ENCODE results near the gene KCNQ1OT1. TPM values are rescaled to one million over a fixed set of nuclear protein-coding genes. Genes with fewer than 3 reads are reported as not detected.
A peak's percentile ranks its signal among the peaks of the same experiment; 100 is the strongest.

Gene KCNQ1OT1
- total RNA-seq, 1 donor from 2014 or later, result 3.9 TPM

DNA sequence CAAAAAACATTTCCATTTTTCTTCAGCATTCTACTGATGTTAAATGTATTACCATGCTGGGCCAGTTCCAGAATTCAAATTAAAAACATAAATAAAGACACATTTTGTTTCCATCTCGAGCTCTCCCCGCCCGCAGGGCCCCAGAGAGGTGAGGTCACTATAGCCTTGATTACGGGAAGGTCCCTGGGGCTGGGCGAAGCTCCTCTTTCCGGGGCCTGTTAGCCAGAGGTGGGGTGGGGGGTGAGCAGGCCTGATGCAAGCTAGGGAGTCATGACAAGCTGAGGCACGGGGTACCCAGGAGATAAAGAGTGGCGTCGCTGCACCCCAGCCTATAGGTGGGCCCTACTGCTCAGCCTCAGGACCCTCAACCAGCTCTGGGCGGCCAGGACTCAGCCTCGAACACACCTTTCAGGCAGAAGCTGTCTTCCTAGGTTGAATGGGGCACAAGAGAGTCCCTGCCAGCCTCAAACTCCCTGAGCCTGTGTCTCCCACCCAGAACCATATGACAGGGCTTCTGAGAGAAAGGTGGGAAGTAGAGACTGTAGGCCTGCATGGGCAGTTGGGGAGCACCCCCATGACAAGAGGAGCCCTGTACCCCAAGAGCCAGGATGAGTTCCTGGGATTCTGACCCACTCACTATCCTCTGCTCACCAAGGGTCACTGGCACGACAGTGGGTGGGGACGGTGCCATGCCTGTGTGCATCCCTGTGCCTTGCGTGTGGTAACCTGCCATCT lies 34.8 kb downstream of the KCNQ1OT1 start:
- Mint-ChIP-seq H3K27ac (ENCODE audit: unreplicated experiment) (no peak overlapping the region), H3K9me3 (ENCODE audit: unreplicated experiment) (peaks cover 16% of the 10 kb centered on the region), H3K36me3 (ENCODE audit: unreplicated experiment) (peaks cover 23% of the 10 kb centered on the region), H3K4me1 (ENCODE audit: unreplicated experiment) (no peaks in the 10 kb centered on the region), H3K27me3 (ENCODE audit: unreplicated experiment) (no peaks in the 10 kb centered on the region), H3K4me3 (ENCODE audit: unreplicated experiment) (no peak overlapping the region)
- peak; percentile 75 for DNase-seq (ENCODE audit: extremely low spot score, unreplicated experiment)
- TF ChIP-seq CTCF (IDR thresholded peaks at IDR 0.05), result no peak

- Mint-ChIP-seq H3K9me3 (ENCODE audit: unreplicated experiment) (peaks cover 19% of the 10 kb centered on the region), H3K36me3 (ENCODE audit: unreplicated experiment) (peaks cover 24% of the 10 kb centered on the region)
- DNase-seq (ENCODE audit: extremely low spot score, unreplicated experiment), result peak; percentile 80
Measured at GRCh38 chr11:2664376-2664775, 35.4 kb downstream of the KCNQ1OT1 start.

GRCh38 chr11:2663915-2664314 lies 35.9 kb downstream of the KCNQ1OT1 start:
- Mint-ChIP-seq H3K27ac (ENCODE audit: unreplicated experiment) (no peak overlapping the region), H3K27me3 (ENCODE audit: unreplicated experiment) (peaks cover 4% of the 10 kb centered on the region), H3K36me3 (ENCODE audit: unreplicated experiment) (peaks cover 27% of the 10 kb centered on the region), H3K9me3 (ENCODE audit: unreplicated experiment) (peaks cover 19% of the 10 kb centered on the region), H3K4me3 (ENCODE audit: unreplicated experiment) (no peak overlapping the region), H3K4me1 (ENCODE audit: unreplicated experiment) (no peaks in the 10 kb centered on the region)
- TF ChIP-seq CTCF (IDR thresholded peaks at IDR 0.05), result no peak
- peak; percentile 48 for DNase-seq (ENCODE audit: extremely low spot score, unreplicated experiment)

More at GRCh38 chr11:2664376-2664775, 35.4 kb downstream of the KCNQ1OT1 start:
- Mint-ChIP-seq H3K4me1 (ENCODE audit: unreplicated experiment) (no peaks in the 10 kb centered on the region), H3K4me3 (ENCODE audit: unreplicated experiment) (no peak overlapping the region), H3K27ac (ENCODE audit: unreplicated experiment) (no peak overlapping the region), H3K27me3 (ENCODE audit: unreplicated experiment) (no peaks in the 10 kb centered on the region)
- no peak for TF ChIP-seq CTCF (IDR thresholded peaks at IDR 0.05)

- no peak for TF ChIP-seq CTCF (IDR thresholded peaks at IDR 0.05)
- Mint-ChIP-seq H3K27ac (ENCODE audit: unreplicated experiment) (no peak overlapping the region), H3K9me3 (ENCODE audit: unreplicated experiment) (peaks cover 19% of the 10 kb centered on the region), H3K4me3 (ENCODE audit: unreplicated experiment) (no peak overlapping the region), H3K4me1 (ENCODE audit: unreplicated experiment) (no peaks in the 10 kb centered on the region), H3K36me3 (ENCODE audit: unreplicated experiment) (peaks cover 31% of the 10 kb centered on the region), H3K27me3 (ENCODE audit: unreplicated experiment) (peaks cover 8% of the 10 kb centered on the region)
- DNase-seq (ENCODE audit: extremely low spot score, unreplicated experiment), result no peak
Measured at GRCh38 chr11:2663506-2663905, 36.3 kb downstream of the KCNQ1OT1 start.

- Mint-ChIP-seq H3K9me3 (ENCODE audit: unreplicated experiment) (peaks cover 19% of the 10 kb centered on the region), H3K27ac (ENCODE audit: unreplicated experiment) (no peak overlapping the region)
- no peak for TF ChIP-seq CTCF (IDR thresholded peaks at IDR 0.05)
Measured at GRCh38 chr11:2662430-2663299, 37.1 kb downstream of the KCNQ1OT1 start.

More at GRCh38 chr11:2662430-2663299, 37.1 kb downstream of the KCNQ1OT1 start:
- H3K4me1 Mint-ChIP-seq (ENCODE audit: unreplicated experiment), result no peaks in the 10 kb centered on the region
- peaks cover 8% of the 10 kb centered on the region for H3K27me3 Mint-ChIP-seq (ENCODE audit: unreplicated experiment)
- H3K36me3 Mint-ChIP-seq (ENCODE audit: unreplicated experiment), result peaks cover 34% of the 10 kb centered on the region
- peak; percentile 85 for DNase-seq (ENCODE audit: extremely low spot score, unreplicated experiment)
- no peak overlapping the region for H3K4me3 Mint-ChIP-seq (ENCODE audit: unreplicated experiment)

All from osteocyte (in vitro differentiated cells).